Muscle of back (tissue), 11 donors: ENCODE data around the gene FAM83G. TPM values are rescaled to one million over a fixed set of nuclear protein-coding genes. Genes with fewer than 3 reads are reported as not detected.

Source experiments
- DNase-seq, 3 donors: peaks; one replicate each; pipeline versions ENCODE4 v3.0.0 to v3.0.0-alpha.2; 2013
- polyA plus RNA-seq, 10 donors: library from polyadenylated mRNA; unstranded; fragments of 120-200 nt; gene quantifications; one replicate each; pipeline ENCODE4 v1.2.1, GENCODE V29; 2013; ENCODE audit not compliant: insufficient read length in 10 of 10

Gene FAM83G
- polyA plus RNA-seq, 10 donors = 0.06 to 1.8 (median 0.24) TPM

- DNase-seq = no peak
Measured at GRCh38 chr17:18988546-18989173, 15.9 kb downstream of the FAM83G start.

GRCh38 chr17:18987862-18988545 lies 16.6 kb downstream of the FAM83G start:
- no peak for DNase-seq

- no peak for DNase-seq
Measured at GRCh38 chr17:18987230-18987610, 17.3 kb downstream of the FAM83G start.

DNA sequence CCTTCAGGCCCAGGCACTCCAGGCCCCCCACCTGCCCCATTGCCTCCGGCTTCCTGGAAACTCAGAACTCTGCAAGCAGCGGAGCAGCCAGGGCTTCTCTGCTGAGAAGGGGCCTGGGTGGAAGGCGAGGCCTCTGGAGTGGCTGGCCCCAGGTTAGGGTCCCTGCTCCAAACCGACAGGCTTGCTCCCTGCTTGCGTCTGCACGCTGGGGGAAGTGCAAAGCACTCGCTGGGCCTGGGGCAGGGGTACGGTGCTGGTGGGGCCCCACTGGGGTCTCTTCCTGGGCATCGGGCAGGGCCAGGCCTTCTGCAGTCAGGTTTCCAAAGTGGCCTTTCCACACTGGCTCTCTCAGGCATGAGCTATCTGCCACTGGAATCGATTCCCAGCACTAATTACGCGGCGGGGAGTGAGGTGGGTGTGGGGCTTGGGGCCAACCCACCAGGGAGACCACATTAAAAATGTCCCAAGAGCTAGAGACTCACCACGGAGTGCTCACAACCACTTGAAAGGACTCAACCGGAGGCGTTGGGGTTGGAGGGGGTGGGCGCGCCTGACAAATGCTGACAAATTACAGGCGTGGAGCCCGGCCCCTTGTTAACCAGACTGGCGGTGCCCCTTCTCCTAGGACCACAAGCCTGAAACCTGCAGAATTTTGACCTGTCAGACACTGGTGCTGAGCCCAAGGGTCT lies 17.9 kb downstream of the FAM83G start:
- DNase-seq = no peak

GRCh38 chr17:18985475-18985874 lies 19.1 kb downstream of the FAM83G start:
- no peak for DNase-seq

GRCh38 chr17:18984273-18985114 lies 20.1 kb downstream of the FAM83G start:
- no peak for DNase-seq

DNA sequence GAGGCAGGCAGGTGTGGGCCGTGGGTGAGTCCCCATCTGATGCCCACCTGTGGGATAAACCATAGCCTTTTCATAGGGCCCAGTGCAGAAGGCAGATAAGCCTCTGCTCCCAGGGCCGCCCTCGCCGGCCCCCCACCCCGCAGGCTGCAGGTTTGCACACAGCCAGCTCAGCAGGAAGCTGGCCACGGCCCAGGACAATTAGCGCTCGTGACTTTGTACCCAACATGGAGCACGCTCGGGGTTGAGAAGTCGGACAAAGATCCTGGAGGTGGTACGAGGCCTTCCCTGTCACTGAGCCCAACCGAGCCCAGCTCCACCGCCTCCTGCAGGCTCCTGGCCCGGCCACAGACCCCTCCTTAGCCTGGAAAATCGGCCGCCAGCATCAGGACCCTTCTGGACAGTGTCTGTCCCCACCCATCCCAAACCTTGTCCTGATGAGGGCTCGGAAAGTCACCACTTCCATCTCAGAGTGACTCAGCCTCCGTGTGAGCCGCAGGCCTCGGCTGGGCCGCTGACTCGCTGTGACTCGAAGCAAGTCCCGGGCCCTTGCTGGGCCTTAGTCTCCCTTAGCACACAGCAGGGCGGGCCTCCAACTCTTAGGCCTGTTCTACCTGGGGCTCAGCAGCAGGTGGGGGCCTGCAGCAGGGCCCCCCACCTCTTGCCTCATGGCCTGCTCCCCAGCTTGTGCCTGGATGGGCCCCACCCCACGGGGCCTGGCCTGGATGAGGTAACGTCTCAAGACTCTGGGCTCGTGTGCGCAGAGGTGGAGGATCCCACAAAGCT lies 22.7 kb downstream of the FAM83G start:
- peak in 2 of 3 donors; percentile 33 to 38 for DNase-seq

DNA sequence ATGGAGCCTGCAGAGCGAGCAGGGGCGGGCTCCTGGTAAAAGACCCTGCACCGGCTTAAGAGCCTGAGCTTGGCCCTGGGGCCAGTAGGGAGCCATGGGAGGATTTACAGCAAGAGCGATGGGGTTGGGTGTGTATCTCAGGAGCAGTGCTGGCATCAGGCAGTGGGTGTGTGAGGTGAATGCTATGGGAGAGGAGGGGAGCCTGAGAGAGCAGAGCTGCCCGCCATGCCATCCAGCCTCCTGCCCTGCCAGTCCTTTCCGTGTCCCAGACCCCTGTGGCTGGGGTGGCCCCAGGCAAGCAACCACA lies 23.3 kb downstream of the FAM83G start:
- no peak for DNase-seq

DNA sequence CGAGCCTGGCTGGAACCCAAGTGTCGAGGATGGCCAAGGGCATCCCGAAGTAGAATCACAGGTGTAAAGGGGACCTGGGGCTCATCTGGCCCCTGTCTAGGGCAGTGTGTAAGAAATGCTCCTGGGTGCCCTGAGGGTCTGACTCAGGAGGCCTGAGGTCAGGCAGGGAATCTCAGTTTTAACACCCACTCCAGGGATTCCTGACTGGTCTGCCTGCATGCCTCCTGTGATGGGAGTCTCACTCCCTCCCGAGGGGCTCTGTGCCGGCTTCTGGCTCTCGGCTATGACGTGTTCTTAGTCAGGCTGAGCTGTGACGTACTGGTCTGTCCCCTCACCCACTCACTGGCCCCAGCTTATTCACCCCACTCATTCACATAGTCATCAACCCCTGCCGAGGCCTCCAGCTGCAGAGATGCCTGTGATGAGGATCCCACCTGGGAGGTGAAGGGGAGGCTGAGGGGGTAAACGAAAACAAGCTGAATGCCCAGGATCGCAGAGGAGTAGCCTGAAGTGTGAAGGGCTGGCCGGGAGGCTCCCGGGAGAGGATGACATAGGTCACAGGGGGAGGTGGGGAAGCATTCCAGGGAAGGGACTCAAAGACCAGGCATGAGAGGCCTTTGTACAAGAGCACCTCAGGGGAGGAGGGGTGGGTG lies 23.8 kb downstream of the FAM83G start:
- no peak for DNase-seq

- DNase-seq = no peak
Measured at GRCh38 chr17:18978655-18979054, 25.9 kb downstream of the FAM83G start.

DNA sequence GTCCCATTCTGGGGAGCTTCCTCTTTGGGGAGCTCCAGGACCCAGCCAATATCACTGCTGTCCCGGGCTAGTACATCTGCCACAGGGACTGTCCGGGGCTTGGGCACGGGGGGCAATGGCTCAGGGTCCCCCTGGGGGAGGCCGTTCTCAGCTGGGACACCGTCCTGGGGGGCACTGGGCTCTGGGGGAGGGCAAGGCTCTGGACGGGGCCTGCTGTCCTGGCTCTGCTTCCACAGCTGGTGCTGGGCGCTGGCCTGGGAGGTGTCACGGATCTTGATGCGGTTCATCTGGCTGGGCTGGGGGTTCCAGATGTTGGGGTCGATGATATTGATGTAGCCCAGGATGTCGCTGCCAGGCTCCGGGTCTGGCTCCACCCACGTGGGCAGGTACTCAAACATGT lies 26.5 kb downstream of the FAM83G start:
- no peak for DNase-seq

DNA sequence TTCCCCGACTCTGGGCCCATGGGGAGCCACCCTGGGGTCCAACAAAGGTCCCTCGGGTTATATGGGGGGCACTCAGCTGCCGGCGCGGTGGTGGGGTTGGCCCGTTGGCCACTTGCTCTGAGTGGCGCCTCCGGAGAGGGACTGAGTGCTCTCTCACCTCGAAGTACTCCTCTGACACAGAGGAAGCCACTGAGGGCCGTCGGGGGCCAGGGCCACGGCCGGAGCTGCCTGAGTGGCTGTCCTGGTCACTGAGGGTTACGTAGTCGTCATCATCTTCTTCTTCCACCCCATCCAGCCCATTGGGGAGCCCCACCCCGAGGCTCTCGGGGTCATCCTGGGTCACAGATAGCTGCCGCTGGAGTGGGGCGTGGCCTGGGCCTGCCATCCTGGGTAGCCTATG lies 26.9 kb downstream of the FAM83G start:
- no peak for DNase-seq

GRCh38 chr17:18977021-18977420 lies 27.5 kb downstream of the FAM83G start:
- DNase-seq = no peak

DNA sequence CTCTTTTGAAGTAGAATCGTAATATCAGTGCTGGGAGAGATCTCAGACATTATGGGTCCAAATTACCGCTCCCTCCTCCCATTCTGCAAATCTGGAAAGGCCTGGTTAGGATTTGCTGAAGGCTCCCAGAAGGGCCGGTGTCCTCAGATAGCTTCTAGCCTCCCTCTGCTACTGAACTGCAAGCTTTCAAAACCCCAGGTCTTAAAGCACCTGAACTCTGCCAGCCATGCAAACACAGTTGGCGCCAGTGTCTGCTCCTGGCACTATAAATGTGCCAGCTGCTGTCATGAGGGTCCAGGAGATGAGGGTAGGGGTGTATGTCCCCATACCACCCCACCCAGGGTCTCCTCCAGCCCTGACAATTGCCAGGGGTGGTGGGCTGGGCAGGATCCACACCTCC lies 28.4 kb downstream of the FAM83G start:
- DNase-seq = no peak

DNA sequence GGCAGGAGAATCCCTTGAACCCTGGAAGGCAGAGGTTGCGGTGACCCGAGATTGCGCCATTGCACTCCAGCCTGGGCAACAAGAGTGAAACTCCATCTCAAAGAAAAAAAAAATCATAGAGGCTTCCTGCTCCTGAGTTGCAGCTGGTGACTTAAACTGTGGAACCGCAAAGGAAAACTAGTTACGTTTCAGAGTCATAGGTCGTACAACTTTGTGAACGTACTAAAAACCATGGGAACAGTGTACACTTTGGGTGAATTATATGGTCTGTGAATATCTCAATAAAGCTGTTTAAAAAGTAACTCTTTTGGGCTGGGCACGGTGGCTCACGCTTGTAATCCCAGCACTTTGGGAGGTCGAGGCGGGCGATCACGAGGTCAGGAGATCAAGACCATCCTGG lies 29.0 kb downstream of the FAM83G start:
- no peak for DNase-seq

DNA sequence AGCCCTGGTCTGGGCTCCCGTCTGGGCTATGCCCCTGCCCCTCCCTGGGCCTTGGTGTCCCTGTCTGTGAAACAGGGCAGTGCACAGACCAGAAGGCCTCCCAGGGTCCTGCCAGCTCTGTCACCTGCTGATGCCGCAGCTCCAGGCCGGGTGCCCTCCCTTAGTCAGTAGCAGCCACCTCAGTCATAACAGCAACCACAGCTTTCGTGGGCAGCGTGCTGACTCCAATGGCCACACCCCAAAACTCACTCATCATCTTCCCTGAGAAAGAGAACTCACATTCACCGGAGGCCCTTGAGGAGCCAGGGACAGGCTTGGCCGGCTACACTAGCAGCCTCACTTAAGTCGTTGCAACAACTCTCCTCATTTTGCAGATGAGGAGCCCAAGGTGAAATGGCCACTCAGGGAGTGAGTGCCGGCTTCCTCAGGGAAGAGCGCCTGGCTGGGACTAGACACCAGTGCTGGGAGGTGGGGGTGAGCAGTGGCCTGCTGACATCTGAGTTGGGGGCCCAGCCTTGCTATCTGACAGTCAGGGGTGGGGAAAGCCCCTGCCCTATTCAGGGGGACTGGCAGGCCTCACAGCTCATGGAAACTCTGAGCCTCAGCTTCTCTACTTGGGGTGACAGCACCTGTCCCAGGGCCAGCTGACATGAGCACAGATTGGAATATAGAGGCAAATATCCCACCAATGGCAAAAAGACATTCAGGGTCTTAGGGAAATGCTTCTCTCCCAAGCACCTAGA lies 30.0 kb downstream of the FAM83G start:
- DNase-seq = no peak

DNA sequence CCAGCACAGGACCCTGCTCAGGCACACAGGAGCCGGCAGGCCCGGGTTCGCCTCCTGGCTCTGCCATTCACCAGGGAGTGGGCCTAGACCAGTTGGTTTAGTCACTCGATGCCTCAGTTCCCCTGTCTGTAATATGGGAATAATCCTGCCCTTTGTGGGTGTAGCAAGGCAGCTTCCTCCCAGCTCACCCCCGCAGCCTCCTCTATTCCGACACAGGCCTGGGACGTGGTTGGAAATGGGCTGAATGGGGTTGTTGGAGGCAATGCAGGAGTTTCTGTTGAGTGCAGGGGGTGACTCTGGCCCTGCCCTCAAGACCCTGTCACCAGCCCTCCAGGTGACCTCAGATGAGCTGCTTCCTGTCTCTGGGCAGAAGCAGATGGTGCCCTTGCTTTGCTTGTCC lies 32.8 kb downstream of the FAM83G start:
- no peak for DNase-seq

DNA sequence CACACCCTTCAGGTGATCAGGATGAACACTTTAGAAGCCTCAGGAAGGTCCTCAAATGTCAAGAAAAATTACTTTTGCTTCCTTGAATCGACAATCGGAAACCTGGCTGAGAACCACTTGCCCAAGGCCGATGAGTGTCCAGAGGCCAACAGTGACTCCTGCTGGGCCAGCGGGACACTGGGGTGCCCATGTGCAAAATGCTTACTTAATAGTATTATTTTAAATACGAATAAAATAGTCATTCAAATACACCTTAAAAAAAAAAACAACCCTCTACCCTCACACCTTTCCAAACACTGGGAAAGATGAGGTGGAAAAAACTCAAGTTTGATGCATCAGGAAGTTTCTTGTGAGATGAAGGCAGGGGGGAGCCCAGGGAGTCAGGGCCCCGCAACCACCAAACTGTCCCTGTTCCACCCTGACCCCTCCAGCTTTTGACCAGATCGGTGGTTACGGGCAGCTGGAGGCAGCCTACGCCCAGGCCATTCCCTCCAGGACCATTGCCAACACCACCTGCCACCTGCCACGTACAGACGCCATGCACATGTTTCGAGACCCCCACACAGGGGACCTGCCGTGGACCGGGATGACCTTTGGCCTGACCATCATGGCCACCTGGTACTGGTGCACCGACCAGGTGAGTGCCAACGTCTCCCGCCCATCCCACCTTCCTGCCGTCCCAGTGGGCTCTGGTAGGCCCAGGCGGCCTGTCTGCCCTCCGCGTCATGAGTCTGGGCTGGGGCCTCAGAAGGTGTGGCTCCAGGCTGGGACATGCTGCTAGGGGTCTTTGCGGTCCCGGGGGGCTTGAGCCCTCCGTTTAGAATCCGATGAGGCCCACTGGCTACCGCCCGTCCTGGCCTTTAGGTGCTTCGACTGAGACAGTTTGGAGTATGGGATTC lies 33.7 kb downstream of the FAM83G start:
- DNase-seq = no peak
